ENCODE data around the gene ECPAS. TPM values are rescaled to one million over a fixed set of nuclear protein-coding genes. Genes with fewer than 3 reads are reported as not detected.

Gene ECPAS
- total and polyA plus RNA-seq, 12 donors = 17.3 to 99.1 (median 84.1) TPM

DNA sequence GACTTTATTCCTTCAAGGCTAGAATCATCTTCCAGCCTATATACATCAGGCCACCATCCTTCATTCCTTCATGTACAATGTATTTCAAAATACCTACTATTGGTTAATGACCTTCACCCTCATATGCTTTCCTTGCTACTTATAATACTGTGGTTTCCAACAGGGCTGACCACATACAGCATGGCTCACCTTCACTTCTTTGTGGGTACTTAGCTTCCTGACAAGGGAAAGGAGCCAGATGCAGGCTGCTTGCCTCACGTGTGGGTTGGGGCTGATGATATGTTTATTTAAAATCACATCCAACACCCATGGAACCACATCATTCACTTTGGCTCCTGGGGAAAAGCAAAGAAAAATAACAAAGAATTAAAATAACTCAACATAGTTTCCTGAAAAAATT lies 90.2 kb downstream of the ECPAS start:
- no peak for DNase-seq
- Histone ChIP-seq H3K27ac (no peak overlapping the region), H3K36me3 (replicated peaks in 1 of 2) (peaks cover 0 to 93% of the 10 kb centered on the region in 2 donors), H3K4me3 (no peak overlapping the region), H3K9me3 (replicated peaks in 1 of 3) (no peaks in the 10 kb centered on the region), H3K4me1 (replicated peaks in 1 of 2) (no peaks in the 10 kb centered on the region), H3K27me3 (no peaks in the 10 kb centered on the region)
- TF ChIP-seq POLR2A (IDR thresholded peaks at IDR 0.05) = no peak
- TF ChIP-seq, protein P1, sequence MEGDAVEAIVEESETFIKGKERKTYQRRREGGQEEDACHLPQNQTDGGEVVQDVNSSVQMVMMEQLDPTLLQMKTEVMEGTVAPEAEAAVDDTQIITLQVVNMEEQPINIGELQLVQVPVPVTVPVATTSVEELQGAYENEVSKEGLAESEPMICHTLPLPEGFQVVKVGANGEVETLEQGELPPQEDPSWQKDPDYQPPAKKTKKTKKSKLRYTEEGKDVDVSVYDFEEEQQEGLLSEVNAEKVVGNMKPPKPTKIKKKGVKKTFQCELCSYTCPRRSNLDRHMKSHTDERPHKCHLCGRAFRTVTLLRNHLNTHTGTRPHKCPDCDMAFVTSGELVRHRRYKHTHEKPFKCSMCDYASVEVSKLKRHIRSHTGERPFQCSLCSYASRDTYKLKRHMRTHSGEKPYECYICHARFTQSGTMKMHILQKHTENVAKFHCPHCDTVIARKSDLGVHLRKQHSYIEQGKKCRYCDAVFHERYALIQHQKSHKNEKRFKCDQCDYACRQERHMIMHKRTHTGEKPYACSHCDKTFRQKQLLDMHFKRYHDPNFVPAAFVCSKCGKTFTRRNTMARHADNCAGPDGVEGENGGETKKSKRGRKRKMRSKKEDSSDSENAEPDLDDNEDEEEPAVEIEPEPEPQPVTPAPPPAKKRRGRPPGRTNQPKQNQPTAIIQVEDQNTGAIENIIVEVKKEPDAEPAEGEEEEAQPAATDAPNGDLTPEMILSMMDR (IDR thresholded peaks at IDR 0.05) = no peak
- 68 to 86% (median 77%) methylated on average over 1 of the region's 1 CpG for WGBS, 4 donors
- intact Hi-C loops (cut with DNase I) = no loop called here

DNA sequence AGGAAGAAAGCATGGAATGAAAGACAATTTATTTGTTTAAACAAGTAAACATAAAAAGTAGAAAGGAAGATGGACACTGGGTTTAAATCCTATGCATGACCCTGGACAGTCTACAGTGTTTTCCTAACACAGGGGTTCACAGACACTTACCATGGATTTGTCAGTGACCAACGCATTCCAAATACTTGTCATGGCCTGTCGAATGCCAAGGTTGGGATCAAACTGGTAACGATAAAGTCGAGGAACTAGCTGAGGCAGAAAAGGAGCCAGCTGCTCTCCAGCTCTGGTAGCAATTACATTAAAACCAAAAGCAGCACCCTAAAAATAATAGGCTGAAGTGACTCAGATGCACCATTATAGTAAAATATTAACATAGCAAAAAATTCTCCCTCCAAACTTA lies 94.8 kb downstream of the ECPAS start:
- no peaks in the 10 kb centered on the region for H3K27me3 ChIP-seq
- H3K4me1 ChIP-seq (replicated peaks in 1 of 2) = no peaks in the 10 kb centered on the region
- TF ChIP-seq, protein P1 (IDR thresholded peaks at IDR 0.05) = no peak
- no peak for TF ChIP-seq POLR2A (IDR thresholded peaks at IDR 0.05)
- H3K9me3 ChIP-seq (replicated peaks in 1 of 3) = no peaks in the 10 kb centered on the region
- no peak for DNase-seq
- no peak overlapping the region for H3K4me3 ChIP-seq
- peaks cover 0 to 92% of the 10 kb centered on the region in 2 donors for H3K36me3 ChIP-seq (replicated peaks in 1 of 2)
- 91 to 100% (median 97%) methylated on average over 4 of the region's 4 CpGs for WGBS, 4 donors
- no peak overlapping the region for H3K27ac ChIP-seq
- intact Hi-C loops (cut with DNase I) = no loop called here

DNA sequence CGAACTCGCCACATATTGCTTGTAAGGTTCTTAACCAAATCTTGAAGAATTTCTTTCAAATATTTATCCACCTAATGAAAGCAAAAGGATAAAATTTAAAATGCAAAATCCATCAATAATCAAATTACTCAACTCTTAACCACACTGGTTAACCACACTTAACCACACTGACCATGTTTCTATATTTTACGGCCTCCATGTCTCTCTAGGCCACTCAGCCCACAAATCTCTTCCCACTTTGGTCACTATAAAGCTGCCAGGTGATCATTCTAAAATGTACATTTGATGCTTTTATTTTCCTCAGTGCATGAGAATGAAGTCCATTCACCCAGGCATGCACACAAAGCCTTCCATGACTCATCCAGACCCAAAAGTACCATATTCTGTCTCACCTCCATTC lies 97.8 kb downstream of the ECPAS start:
- 91 to 96% (median 92%) methylated on average over 3 of the region's 3 CpGs for WGBS, 4 donors
- intact Hi-C loops (cut with DNase I) = no loop called here
- H3K9me3 ChIP-seq (replicated peaks in 1 of 3) = no peaks in the 10 kb centered on the region
- no peaks in the 10 kb centered on the region for H3K27me3 ChIP-seq
- H3K4me3 ChIP-seq = no peak overlapping the region
- H3K36me3 ChIP-seq (replicated peaks in 1 of 2) = peaks cover 0 to 81% of the 10 kb centered on the region in 2 donors
- no peak for DNase-seq
- no peaks in the 10 kb centered on the region for H3K4me1 ChIP-seq (replicated peaks in 1 of 2)
- no peak overlapping the region for H3K27ac ChIP-seq
- no peak for TF ChIP-seq POLR2A (IDR thresholded peaks at IDR 0.05)
- TF ChIP-seq, protein P1 (IDR thresholded peaks at IDR 0.05) = no peak

DNA sequence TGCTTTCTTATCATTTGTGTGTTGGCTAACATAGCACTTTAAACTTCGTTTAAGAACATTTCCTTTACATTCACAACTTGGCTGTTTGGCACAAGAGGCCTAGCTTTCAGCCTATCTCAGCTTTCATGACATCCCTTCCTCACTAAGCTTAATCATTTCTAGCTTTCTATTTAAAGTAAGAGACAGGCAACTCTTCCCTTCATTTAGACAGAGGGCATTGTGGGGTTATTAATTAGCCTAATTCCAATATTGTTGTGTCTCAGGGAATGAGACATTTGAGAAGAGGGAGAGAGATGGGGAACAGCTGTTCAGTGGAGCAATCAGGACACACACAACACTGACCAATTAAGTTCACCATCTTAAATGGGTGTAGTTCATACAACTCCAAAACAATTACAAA lies 103.2 kb downstream of the ECPAS start:
- no peaks in the 10 kb centered on the region for H3K9me3 ChIP-seq (replicated peaks in 1 of 3)
- H3K27me3 ChIP-seq = no peaks in the 10 kb centered on the region
- 65 to 80% (median 73%) methylated on average over 1 of the region's 1 CpG for WGBS, 4 donors
- H3K4me1 ChIP-seq (replicated peaks in 1 of 2) = no peaks in the 10 kb centered on the region
- H3K27ac ChIP-seq = no peak overlapping the region
- intact Hi-C loops (cut with DNase I) = no loop called here
- H3K4me3 ChIP-seq = no peak overlapping the region
- no peak for TF ChIP-seq POLR2A (IDR thresholded peaks at IDR 0.05)
- TF ChIP-seq, protein P1 (IDR thresholded peaks at IDR 0.05) = no peak
- H3K36me3 ChIP-seq (replicated peaks in 1 of 2) = peaks cover 0 to 61% of the 10 kb centered on the region in 2 donors
- DNase-seq = no peak
